ENCODE results near the gene GLI3.

GRCh38 chr7:42214060-42214679, 22.8 kb downstream of the GLI3 start:
- no peak for TF ChIP-seq JUNB (IDR thresholded peaks at IDR 0.05)
- TF ChIP-seq CTCF (IDR thresholded peaks at IDR 0.05) = no peak
- no peak for TF ChIP-seq SMC3 (IDR thresholded peaks at IDR 0.05)
- no peak for TF ChIP-seq MYC (IDR thresholded peaks at IDR 0.05; ENCODE audit: borderline replicate concordance, low read length)
- no peak for TF ChIP-seq E2F6 (IDR thresholded peaks at IDR 0.05; ENCODE audit: borderline replicate concordance, low read depth)
- TF ChIP-seq MAFK (IDR thresholded peaks at IDR 0.05; ENCODE audit: partially characterized antibody) = no peak
